Left cardiac atrium (tissue), 4 donors: Measurements from ENCODE around the gene B3GNT8. TPM values are rescaled to one million over a fixed set of nuclear protein-coding genes. Genes with fewer than 3 reads are reported as not detected.
"Not testable (repeated sequence)": the region's sequence is repeated elsewhere in the genome, so short reads cannot be mapped to it uniquely, and the experiment has no call there.

Source experiments
- ATAC-seq, 2 donors: fragments of 200-7000 bp; cut with Tn5 transposase; one replicate each; pipeline ENCODE4 v1.9.1; 2020; ENCODE audit warnings: mild to moderate bottlenecking in 2 of 2, moderate library complexity in 2 of 2
- DNase-seq: peaks from one replicate; pipeline ENCODE4 v3.0.0-alpha.2; 2020
- intact Hi-C, 2 donors: fragments of 100-400 bp; cut with DNase I; formaldehyde crosslinking; loops; one replicate each; pipeline versions ENCODE4 v1.14.1 to v1.15.1; 2022 to 2023
- total RNA-seq, 2 donors: library from RNA; stranded (reverse); fragmentation: NEBNext Ultra II Directional; extraction: Animal tissue kit (Norgen Biotek cat#: 25700); gene quantifications; one replicate each; pipeline ENCODE4 v1.2.1, GENCODE V29; 2021
- donor health status: DM: no; HTN: yes; CAD: no.
- donor health status: DM: no; HTN: yes; CAD: no; lungs with severe emphysema.
- donor health status: DM: yes; HTN: yes; CAD: no.
- donor health status: Dilated cardiomyopathy.

B3GNT8 gene
- total RNA-seq, 2 donors from 2014 or later = 1.4 to 3.2 TPM

DNA sequence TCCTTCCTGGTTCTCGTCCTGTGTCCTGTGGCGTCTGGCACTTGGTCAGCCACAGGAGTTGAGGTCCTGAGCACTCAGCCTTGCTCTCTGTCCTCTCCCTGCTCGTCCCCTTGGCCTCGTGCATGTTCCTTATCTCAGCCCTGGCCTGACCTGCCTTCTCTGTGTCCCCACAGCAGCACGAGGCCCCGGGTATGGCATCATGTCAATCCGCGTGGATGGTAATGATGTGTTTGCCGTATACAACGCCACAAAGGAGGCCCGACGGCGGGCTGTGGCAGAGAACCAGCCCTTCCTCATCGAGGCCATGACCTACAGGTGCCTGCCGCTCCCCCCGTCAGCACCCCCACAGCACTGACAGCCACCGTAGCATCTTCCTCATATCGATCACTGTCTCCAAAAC is 4.7 kb downstream of the B3GNT8 start:
- no peak for ATAC-seq
- intact Hi-C loops = no loop called here

DNA sequence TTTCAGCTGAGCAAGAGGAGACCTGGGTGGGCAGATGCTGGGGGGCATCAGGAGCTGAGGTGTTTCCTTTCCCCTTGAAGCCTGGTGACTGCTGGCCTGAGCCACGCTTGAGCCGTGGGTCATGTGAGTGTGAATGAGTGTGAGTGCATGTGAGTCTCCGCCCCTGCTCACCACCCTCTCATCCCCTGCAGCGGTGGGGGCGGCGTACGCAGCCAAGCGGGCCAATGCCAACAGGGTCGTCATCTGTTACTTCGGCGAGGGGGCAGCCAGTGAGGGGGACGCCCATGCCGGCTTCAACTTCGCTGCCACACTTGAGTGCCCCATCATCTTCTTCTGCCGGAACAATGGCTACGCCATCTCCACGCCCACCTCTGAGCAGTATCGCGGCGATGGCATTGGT is 5.2 kb downstream of the B3GNT8 start:
- intact Hi-C loops = no loop called here
- ATAC-seq (no peak), DNase-seq (no peak)

More for the DNA sequence above, 4.7 kb downstream of the B3GNT8 start:
- no peak for DNase-seq

DNA sequence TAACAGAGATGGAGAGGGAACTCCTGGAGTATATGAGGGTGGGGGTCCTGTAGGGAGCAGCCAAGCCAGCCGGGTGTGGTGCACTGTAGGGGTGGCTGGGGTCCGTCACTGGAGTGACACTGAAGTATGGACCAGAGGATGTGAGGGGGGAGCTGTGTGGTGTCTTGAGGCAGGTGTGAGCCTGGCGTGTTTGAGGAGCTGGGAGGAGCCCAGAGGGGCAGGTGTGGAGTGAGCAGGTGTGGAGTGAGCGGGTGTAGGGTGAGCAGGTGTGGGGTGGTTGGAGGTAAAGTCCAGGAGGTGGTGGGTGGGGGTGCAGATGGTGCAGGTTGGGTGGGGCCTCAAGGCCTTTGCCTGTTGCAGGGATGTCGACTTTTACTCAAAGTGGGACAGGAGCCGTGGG is 5.9 kb downstream of the B3GNT8 start:
- DNase-seq (no peak), ATAC-seq (no peak)
- intact Hi-C loops = no loop called here

DNA sequence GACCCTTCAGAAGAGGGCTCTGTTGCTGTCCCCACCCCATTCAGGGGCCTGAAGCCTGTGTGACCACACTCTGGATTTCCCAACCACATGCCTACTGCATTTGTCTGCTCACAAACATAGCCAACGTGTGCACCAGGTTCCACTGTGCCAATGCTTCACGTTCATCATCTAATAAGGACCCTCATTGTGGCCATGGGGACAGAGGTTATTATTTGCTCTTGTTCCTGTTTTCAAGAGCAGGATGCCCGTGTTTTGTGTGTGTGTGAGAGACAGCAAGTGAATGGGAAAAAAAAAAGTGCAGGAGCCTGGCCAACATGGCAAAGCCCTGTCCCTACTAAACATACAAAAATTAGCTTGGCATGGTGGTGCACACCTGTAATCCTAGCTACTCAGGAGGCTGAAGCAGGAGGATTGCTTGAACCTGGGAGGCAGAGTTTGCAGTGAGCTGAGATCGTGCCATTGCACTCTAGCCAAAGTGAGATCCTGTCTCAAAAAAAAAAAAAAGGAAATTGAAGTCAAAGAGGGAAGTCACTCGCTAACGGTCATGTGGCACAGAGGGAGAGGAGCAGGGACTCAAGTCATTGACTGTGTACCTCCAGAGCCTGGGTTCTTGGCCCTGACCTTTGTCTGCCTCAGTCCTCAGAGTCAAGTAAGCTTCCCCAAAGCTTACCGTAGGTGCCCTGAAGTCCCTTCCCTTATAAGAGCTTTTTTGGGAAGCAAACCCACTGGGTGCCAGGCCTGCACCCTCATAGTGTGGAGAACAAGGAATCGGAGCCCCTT is 6.9 kb downstream of the B3GNT8 start:
- no peak for DNase-seq
- intact Hi-C loops = no loop called here
- peak; percentile 35 to 47 for ATAC-seq

DNA sequence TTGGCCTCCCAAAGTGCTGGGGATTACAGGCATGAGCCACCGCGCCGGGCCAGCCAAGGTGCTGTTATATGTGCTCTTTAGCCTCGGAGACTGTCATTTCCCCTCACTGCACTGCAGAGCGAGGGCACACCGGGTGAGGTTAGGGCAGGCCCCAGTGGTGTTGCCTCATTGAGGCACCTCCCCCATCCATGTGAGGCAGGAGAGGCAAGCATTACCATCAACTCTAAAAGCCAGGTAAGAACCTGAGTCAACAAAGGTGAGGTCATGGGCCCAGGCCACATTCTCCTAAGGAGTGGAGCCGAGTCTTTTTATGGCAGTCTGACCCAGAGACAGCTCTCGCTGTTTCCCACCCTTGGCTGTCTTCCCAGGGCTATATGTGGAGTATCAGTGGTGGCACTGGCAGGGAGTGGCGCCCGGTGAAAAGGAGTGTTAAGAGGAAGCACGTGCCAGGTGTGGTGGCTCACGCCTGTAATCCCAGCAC is 10.9 kb downstream of the B3GNT8 start:
- DNase-seq = no peak
- intact Hi-C loops = no loop called here

DNA sequence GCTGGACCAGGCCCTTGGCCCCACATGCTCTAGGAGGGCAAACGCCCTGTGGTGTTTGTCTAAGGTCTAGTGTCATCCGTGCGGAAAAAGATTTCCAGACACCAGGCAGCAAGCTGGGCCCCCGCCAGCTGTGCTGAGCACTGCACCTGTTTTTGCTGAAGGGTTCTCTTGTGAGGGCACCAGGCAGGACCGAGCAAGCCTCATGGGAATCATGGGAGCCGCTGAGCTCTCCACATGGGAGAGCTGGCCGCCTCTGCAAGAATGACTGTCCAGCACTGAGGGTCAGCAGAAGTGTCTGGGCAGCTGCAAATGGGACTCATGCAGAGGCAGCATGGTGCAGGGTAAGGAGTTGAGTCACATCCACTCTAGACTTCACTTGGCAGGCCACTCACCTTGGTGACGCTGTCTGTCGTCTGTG is 12.0 kb downstream of the B3GNT8 start:
- ATAC-seq = peak in 1 of 2 donors; percentile 28
- DNase-seq = no peak
- intact Hi-C loops = no loop called here

More for the DNA sequence above, 10.9 kb downstream of the B3GNT8 start:
- ATAC-seq = no peak

DNA sequence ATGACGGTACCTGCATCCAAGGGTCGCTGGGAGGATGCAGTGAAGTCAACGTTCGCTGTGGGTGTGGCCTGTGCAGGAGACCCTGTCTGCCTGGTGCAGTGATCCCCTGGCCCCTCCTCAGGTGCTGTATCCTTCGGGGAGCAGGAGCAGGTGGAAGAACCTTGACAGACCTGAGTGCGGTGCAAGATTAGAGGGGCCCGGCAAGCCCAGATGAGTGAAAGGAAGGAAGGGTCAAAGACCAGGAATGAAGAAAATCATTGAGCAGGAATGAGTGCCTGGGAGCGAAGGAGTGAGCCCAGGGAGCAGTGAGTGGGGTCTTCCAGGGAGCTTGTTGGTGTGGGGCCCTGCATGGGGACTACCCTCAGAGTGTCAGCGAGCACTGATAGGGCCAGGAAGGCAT is 12.7 kb downstream of the B3GNT8 start:
- ATAC-seq (no peak), DNase-seq (no peak)
- intact Hi-C loops = no loop called here

DNA sequence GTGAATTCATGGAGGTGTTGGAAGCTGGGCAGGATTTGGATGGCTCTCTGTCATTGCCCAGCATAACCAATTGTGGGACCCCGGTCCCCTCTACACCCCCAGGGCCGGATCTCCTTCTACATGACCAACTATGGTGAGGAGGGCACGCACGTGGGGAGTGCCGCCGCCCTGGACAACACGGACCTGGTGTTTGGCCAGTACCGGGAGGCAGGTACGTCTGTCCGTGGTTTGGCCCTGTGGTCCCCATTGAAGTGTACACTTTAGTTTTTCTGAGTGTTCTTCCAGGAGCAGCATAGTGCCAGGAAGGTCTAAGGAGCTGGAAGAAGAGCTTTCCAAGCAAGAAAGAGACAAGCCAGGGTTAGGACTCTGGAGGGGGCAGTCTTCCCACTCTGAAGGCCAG is 13.2 kb downstream of the B3GNT8 start:
- ATAC-seq (no peak), DNase-seq (no peak)
- intact Hi-C loops = no loop called here

DNA sequence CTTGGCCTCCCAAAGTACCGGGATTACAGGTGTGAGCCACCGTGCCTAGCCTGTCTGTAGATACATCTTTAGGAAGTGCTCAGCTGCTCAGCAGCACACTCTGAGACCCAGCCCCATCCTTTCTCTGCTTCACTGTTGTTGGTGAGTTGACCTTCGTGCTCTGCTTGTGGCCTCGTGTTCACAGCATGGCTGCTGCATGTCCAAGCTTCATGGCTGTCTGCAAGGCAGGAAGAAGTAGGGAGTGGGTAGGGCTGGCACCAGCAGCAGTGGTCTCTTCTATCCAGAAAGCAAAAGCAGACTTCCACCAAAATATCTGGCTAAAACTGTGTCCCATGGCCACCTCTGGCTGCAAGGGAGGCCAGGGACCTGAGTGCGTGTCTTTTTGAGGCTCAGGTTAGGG is 14.2 kb downstream of the B3GNT8 start:
- no peak for ATAC-seq
- intact Hi-C loops = no loop called here
- DNase-seq = no peak

DNA sequence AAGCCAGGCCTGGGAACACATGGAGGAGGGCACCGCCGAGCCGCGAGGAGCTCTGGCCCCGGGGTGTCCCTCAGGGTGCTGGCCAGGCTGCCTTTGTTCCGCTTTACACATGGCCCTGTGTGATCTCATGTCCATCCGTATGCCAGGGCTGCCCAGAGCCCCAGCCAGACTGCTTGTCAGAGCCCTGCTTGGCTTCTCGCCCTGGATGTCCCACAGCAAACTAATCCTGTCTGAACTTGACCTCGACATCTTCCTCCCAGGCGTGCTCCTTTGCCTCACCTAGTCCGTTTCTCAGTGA is 15.3 kb downstream of the B3GNT8 start:
- DNase-seq = peak; percentile 60
- ATAC-seq = peak; percentile 74 to 76

DNA sequence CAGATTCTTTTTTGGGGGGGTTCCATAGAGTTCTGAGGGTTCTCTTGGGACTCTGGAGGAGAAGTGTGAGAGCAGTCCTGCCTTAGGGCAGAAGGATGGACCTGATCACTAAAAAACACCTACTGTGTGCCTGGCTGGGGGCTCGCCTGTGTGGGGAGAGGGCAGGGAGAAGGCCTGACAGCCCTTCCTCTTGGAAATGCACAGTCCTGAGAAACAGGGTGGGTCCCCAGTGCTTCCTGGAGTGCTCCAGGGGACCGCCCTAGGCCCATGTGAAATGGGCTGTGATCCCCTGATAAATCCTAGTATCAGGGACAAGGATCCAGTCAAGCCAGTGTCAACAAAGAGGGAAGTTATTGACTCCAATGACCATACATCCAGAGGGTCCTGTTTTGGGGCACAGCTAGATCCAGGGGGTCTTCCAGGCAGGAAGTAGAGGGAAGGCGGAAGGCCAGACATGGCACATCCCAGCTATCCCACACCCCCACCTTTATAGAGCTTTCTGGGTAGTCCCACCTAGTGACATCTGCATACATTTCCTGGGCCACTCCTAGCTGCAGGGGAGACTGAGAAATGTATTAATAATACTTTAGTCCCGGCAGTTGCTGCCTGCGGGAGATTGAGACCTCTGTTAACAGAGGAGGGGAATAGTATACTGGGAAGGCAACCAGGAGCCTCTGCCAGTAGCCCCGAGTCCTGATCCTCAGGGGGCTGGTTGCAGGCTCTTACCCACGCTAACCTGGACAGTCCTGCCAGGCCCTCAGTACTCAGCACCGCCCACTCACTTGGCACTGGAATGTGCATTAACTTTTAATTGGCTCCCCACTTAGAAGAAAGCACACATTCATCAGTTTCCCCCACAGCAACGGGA is 15.8 kb downstream of the B3GNT8 start:
- intact Hi-C loops = no loop called here
- DNase-seq = no peak
- peak; percentile 12 to 14 for ATAC-seq

More for the DNA sequence above, 15.3 kb downstream of the B3GNT8 start:
- intact Hi-C loops = no loop called here

DNA sequence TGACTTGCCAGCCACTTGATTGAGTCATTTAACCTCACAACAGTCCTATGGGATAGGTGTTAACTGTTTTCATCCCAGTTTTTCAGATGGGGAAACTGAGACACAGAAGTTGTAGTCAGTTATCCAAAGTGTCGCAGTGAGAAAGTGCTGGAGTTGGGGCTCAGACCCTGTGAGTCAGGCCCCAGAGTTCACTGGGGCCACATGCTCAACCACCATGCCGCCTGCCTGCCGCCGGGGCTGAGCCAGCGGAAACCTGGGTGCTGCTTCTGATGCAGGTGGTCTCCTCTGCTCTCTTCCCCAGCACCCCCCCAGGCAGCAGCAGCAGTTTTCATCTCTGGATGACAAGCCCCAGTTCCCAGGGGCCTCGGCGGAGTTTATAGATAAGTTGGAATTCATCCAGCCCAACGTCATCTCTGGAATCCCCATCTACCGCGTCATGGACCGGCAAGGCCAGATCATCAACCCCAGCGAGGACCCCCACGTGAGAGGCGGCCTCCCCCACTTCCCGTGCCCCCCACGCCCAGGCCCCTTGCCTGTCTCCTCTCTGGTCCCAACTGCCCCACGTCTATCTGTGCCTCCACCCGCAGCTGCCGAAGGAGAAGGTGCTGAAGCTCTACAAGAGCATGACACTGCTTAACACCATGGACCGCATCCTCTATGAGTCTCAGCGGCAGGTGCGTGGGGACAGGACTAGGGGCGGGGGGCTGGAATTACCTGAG is 16.7 kb downstream of the B3GNT8 start:
- no peak for ATAC-seq
- intact Hi-C loops = no loop called here
- DNase-seq = no peak

DNA sequence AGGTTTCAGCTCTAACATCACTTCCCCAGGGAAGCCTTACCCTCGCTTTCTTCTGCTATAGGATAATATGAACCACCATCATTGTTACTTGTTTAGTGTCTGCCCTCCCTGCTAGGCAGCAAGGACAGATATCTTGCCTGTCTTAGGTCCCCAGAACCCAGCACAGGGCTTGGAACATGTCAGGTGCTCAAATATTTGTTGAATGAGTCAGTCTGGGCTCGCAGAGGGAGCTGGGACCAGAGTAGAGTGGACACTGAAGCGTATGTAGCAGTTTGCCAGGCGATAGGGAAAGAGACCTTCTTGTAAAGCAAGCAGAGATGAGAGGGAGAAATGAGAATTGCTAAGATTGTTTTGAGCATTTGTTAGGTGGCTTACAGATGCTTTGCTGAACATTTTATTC is 17.9 kb downstream of the B3GNT8 start:
- intact Hi-C loops = no loop called here
- ATAC-seq (peak; percentile 48 to 62), DNase-seq (no peak)

DNA sequence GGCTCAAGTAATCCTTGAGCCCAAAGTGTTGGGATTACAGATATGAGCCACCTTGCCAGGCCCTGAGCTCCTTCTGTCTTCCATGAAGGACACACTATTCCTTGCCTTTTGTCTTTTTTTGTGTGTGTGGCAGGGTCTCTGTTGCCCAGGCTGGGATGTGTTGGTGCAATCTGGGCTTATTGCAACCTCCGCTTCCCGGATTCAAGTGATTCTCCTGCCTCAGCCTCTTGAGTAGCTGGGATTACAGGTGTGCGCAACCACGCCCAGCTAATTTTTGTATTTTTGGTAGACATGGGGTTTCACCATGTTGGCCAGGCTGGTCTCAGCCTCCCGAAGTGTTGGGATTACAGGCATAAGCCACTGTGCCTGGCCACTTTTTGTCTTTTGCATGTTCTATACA is 18.3 kb downstream of the B3GNT8 start:
- DNase-seq, ATAC-seq, intact Hi-C loops: not testable (repeated sequence)

DNA sequence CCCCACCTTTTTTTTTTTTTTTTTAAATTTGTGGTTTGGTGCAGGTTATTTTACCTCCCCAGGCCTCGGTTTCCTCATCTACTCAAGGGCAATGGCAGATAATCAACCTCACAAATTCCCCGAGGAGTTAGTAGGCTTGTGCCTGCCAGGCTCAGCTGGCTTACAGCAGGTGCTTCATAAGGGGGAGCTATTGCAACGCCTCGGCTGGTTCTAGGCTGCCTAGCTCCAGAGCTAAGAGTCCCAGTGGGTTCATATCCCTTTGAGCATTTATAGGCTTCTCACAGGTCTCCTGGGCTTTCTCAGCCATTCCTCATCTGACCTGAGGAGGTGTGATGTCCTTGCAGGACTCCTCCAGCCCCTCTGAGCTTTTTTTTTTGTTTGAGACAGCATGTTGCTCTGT is 18.9 kb downstream of the B3GNT8 start:
- intact Hi-C loops = no loop called here
- DNase-seq (no peak), ATAC-seq (no peak)

DNA sequence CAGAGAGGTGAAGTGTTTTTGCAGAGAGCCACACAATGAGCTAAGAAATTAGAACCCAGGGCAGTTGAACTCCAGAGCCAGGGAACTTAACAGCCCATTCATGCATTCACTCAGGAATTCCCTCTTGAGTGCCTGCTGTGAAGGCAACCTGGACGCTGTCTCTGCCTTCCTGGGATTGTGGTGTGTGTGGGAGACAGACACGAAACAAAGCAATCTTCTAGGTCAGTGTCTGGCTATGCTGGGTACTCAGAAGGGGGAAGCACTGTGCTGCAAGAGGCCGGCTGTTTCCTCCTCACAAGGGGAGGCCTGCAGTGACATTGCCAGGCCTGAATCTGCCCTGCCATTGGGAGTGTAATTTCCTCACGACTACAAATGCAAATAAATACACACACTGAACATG is 19.9 kb downstream of the B3GNT8 start:
- ATAC-seq (peak; percentile 18 to 32), DNase-seq (no peak)
- intact Hi-C loops = no loop called here

DNA sequence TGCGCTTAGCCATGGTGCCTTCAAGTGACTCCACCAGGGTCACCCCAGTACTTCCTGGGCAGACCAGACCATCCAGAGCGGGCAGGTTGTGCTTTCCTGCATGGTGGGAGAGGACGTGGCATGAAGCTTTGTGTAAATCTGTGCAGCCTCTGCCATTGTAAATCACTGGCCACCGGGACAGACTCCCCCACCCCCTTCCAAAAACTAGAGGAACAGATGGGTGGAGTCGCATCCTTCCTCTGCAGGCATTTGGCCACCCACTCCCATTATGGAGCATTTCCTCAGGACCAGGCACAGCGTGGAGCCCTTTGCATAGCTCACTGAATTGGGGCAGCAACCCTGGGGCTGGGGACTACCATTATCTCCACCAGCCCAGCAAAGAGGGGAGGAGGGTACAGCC is 21.4 kb downstream of the B3GNT8 start:
- intact Hi-C loops = no loop called here
- ATAC-seq (peak in 1 of 2 donors; percentile 22), DNase-seq (peak; percentile 30)

DNA sequence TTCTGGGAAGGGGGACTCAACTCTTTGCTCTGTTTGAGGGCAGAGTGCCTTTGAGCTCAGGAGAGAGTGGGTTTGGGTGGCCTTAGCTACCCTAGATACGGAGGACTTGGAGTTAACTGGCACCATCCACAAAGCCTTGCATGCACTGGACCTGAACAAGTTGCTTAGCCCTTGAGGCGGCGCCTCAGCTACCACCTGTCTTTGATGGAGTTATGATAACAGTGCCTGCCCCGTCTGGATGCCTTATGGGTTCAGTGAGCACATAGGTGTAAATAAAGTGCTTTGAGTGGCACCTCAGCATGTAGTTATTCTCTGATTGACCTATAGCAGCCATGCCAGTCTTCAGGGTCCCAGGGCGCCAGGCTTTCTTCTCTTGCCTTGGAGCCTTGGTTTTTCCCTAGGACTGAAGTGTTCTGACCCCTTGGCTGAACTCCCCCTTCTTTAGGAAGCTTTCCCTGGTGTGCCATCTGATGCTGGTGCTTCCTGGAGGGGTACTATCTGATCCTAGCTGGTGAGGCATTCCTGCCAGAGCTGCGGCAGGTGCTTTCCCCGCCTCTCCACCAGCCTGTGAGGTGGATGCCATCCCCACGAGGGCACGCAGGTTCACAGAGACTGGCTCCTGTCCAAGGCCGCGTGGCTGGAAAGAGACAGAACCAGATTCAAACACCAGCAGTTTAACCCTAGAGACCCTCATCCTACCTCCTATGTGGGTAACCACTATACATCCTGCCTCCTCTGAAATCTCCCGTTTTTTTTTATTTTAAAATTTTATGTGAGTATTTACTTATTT is 23.8 kb downstream of the B3GNT8 start:
- ATAC-seq (no peak), DNase-seq (no peak)
- intact Hi-C loops = no loop called here

DNA sequence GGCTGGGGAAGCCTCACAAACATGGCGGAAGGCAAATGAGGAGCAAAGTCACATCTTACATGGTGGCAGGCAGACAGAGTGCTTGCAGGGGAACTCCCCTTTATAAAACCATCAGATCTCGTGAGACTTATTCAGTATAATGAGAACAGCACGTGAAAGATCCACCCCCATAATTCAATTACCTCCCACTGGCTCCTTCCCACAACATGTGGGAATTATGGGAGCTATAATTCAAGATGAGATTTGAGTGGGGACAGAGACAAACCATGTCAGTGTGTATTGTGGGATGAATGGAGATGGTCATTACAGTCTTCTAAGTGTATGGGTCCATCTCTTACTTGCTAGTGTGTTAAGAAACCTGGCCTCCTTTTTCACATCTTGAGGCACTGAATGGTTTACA is 25.2 kb downstream of the B3GNT8 start:
- intact Hi-C loops = no loop called here
- DNase-seq (no peak), ATAC-seq (no peak)
